HG02943 (cell line): ENCODE data around the gene COL16A1.

Experiments
- ATAC-seq: cut with Tn5 transposase; IDR thresholded peaks from one replicate; pipeline ENCODE4 v1.9.1; 2021; ENCODE audit warnings: mild to moderate bottlenecking, low read depth, moderate library complexity; ENCODE audit not compliant: unreplicated experiment

COL16A1 gene

GRCh38 chr1:31733389-31734219, 29.8 kb upstream of the COL16A1 start:
- no peak for ATAC-seq

- no peak for ATAC-seq
Measured at GRCh38 chr1:31732751-31733289, 29.0 kb upstream of the COL16A1 start.

GRCh38 chr1:31732343-31732742, 28.5 kb upstream of the COL16A1 start:
- ATAC-seq, result no peak

- ATAC-seq, result no peak
Measured at GRCh38 chr1:31731049-31731565, 27.3 kb upstream of the COL16A1 start.

- no peak for ATAC-seq
Measured at GRCh38 chr1:31730336-31731048, 26.7 kb upstream of the COL16A1 start.

- ATAC-seq, result no peak
Measured at GRCh38 chr1:31727849-31728248, 24.0 kb upstream of the COL16A1 start.

- no peak for ATAC-seq
Measured at GRCh38 chr1:31727195-31727594, 23.4 kb upstream of the COL16A1 start.

GRCh38 chr1:31726715-31727114, 22.9 kb upstream of the COL16A1 start:
- ATAC-seq, result no peak

GRCh38 chr1:31725777-31726535, 22.1 kb upstream of the COL16A1 start:
- ATAC-seq, result no peak

- no peak for ATAC-seq
Measured at GRCh38 chr1:31725134-31725533, 21.3 kb upstream of the COL16A1 start.

GRCh38 chr1:31723828-31724359, 20.1 kb upstream of the COL16A1 start:
- no peak for ATAC-seq

GRCh38 chr1:31718327-31718897, 14.6 kb upstream of the COL16A1 start:
- ATAC-seq, result no peak

- ATAC-seq, result no peak
Measured at GRCh38 chr1:31717341-31717740, 13.5 kb upstream of the COL16A1 start.

GRCh38 chr1:31715873-31716220, 12.0 kb upstream of the COL16A1 start:
- no peak for ATAC-seq

- no peak for ATAC-seq
Measured at GRCh38 chr1:31715087-31715872, 11.5 kb upstream of the COL16A1 start.

GRCh38 chr1:31714442-31715086, 10.7 kb upstream of the COL16A1 start:
- ATAC-seq, result no peak

- ATAC-seq, result no peak
Measured at GRCh38 chr1:31712630-31713029, 8.8 kb upstream of the COL16A1 start.

GRCh38 chr1:31712068-31712467, 8.3 kb upstream of the COL16A1 start:
- no peak for ATAC-seq

- ATAC-seq, result no peak
Measured at GRCh38 chr1:31708324-31708723, 4.5 kb upstream of the COL16A1 start.
